HCT116 (cell line): ENCODE results near the gene GRM2. TPM values are rescaled to one million over a fixed set of nuclear protein-coding genes. Genes with fewer than 3 reads are reported as not detected.

Experiments used
- ATAC-seq: fragments of 200-7000 bp; cut with Tn5 transposase; 2 replicates; pipeline ENCODE4 v1.9.1; 2020; ENCODE audit warnings: mild to moderate bottlenecking, moderate library complexity
- BruUV-seq: library from RNA; stranded (reverse); fragments of 400-500 nt; replicated peaks from 2 replicates; lab custom pipeline; 2021; lab: Mats Ljungman, UMichigan
- CTCF ChIA-PET: fragments of 300-600 bp; sonication (Branson Sonifier 250); formaldehyde crosslinking; loops from one replicate; lab custom pipeline; 2021; ENCODE audit warnings: antibody characterized with exemption; lab: Charles Lee
- POLR2A ChIA-PET: fragments of 300-600, 350-600 bp; sonication (Branson Sonifier 250); formaldehyde crosslinking; loops from one replicate; lab custom pipeline; 2021; ENCODE audit warnings: antibody characterized with exemption; lab: Charles Lee
- RAD21 ChIA-PET, 2 experiments: fragments of 300-600 bp; sonication (Branson Sonifier 250); formaldehyde crosslinking; loops; one replicate each; lab custom pipeline; 2023; ENCODE audit warnings: low total read pairs in 2 of 2; ENCODE audit not compliant: uncharacterized antibody in 2 of 2, unreplicated experiment in 2 of 2, low non-redundant PET in 1 of 2; lab: Charles Lee
- DNase-seq: peaks from one replicate; pipeline ENCODE4 v3.0.0-alpha.2; 2010; ENCODE audit warnings: low read depth, low spot score
- H2AFZ ChIP-seq: fragments of 200-600 bp; shearing (Covaris generic), sonication (generic); 2 replicates; pipeline ENCODE4 v1.6.1; 2017; ENCODE audit warnings: low read depth, mixed run types, mixed read lengths, antibody characterized with exemption, low read length; ENCODE audit not compliant: poor library complexity, severe bottlenecking
- H3K27ac ChIP-seq: 2 replicates; pipeline ENCODE4 v1.5.1; 2012; ENCODE audit warnings: low read depth, low read length
- H3K27me3 ChIP-seq: fragments of 200-600 bp; sonication (generic); 2 replicates; pipeline ENCODE4 v1.6.1; 2016; ENCODE audit warnings: mixed run types, low read length, mixed read lengths; ENCODE audit not compliant: insufficient read depth
- H3K36me3 ChIP-seq, 2 experiments: fragments of 200-500 bp in 1 of 2; fragments of 200-600 bp in 1 of 2; sonication (Bioruptor generic) in 1 of 2; sonication (generic) in 1 of 2; 2 replicates each; pipeline versions ENCODE4 v1.5.1 to v1.6.1; 2014 to 2016; ENCODE audit warnings: low read length in 2 of 2, inconsistent platforms in 1 of 2, mixed read lengths in 1 of 2, mixed run types in 1 of 2; ENCODE audit not compliant: insufficient read depth in 2 of 2, control insufficient read depth in 1 of 2
- H3K4me1 ChIP-seq, 2 experiments: fragments of 200-600 bp in 1 of 2; sonication (generic) in 1 of 2; 2 replicates each; pipeline versions ENCODE4 v1.5.1 to v1.6.1; 2012 to 2017; ENCODE audit warnings: low read length in 2 of 2, inconsistent platforms in 1 of 2, mild to moderate bottlenecking in 1 of 2, mixed read lengths in 1 of 2, mixed run types in 1 of 2, moderate library complexity in 1 of 2; ENCODE audit not compliant: insufficient read depth in 2 of 2, control insufficient read depth in 1 of 2
- H3K4me2 ChIP-seq: fragments of 200-600 bp; sonication (generic); 2 replicates; pipeline ENCODE4 v1.6.1; 2017; ENCODE audit warnings: mixed run types, low read length, mixed read lengths
- H3K4me3 ChIP-seq, 2 experiments: fragments of 200-600 bp in 1 of 2; sonication (generic) in 1 of 2; replicated peaks in 1 of 2; 2 replicates each; pipeline ENCODE4 v1.5.1; 2011 to 2016; ENCODE audit warnings: low read length in 2 of 2, control low read depth in 1 of 2, low read depth in 1 of 2, mild to moderate bottlenecking in 1 of 2, mixed read lengths in 1 of 2, mixed run types in 1 of 2
- H3K79me2 ChIP-seq: fragments of 200-600 bp; sonication (generic); 2 replicates; pipeline ENCODE4 v1.6.1; 2017; ENCODE audit warnings: mild to moderate bottlenecking, mixed run types, low read length, moderate library complexity, mixed read lengths; ENCODE audit not compliant: insufficient read depth
- H3K9ac ChIP-seq: fragments of 200-600 bp; sonication (generic); 2 replicates; pipeline ENCODE4 v1.6.1; 2016; ENCODE audit warnings: low read length, mixed read lengths
- H3K9me2 ChIP-seq: fragments of 200-600 bp; sonication (generic), shearing (Covaris generic); 2 replicates; pipeline ENCODE4 v1.6.1; 2017; ENCODE audit warnings: mixed run types, mild to moderate bottlenecking, moderate library complexity; ENCODE audit not compliant: insufficient read depth
- H3K9me3 ChIP-seq, 2 experiments: fragments of 200-500 bp in 1 of 2; fragments of 200-600 bp in 1 of 2; sonication (Bioruptor generic) in 1 of 2; sonication (generic) in 1 of 2; 2 replicates each; pipeline ENCODE4 v1.6.1; 2014 to 2017; ENCODE audit warnings: low read length in 2 of 2, mixed read lengths in 2 of 2, inconsistent platforms in 1 of 2, low read depth in 1 of 2, mild to moderate bottlenecking in 1 of 2, mixed run types in 1 of 2, moderate library complexity in 1 of 2; ENCODE audit not compliant: control insufficient read depth in 1 of 2, insufficient read depth in 1 of 2
- H4K20me1 ChIP-seq: fragments of 200-600 bp; sonication (generic), shearing (Covaris generic); 2 replicates; pipeline ENCODE4 v1.6.1; 2017; ENCODE audit warnings: mixed run types, mild to moderate bottlenecking, moderate library complexity; ENCODE audit not compliant: insufficient read depth
- ATF3 ChIP-seq: IDR thresholded peaks from 2 replicates; pipeline ENCODE4 v1.6.1; 2012
- CBX3 ChIP-seq: IDR thresholded peaks from 2 replicates; pipeline ENCODE4 v1.6.1; 2012; ENCODE audit warnings: low read depth
- EGR1 ChIP-seq: IDR thresholded peaks from 2 replicates; pipeline ENCODE4 v1.6.1; 2012; ENCODE audit warnings: low read depth
- EZH2phosphoT487 ChIP-seq: fragments of 200-600 bp; IDR thresholded peaks from 2 replicates; pipeline ENCODE4 v1.6.1; 2018; ENCODE audit warnings: antibody characterized with exemption, borderline replicate concordance
- FOSL1 ChIP-seq: IDR thresholded peaks from 2 replicates; pipeline ENCODE4 v1.6.1; 2012; ENCODE audit warnings: low read depth
- JUND ChIP-seq: IDR thresholded peaks from 2 replicates; pipeline ENCODE4 v1.6.1; 2012
- MAX ChIP-seq: IDR thresholded peaks from 2 replicates; pipeline ENCODE4 v1.6.1; 2012
- POLR2A ChIP-seq: IDR thresholded peaks from 2 replicates; pipeline ENCODE4 v1.7.0; 2011; ENCODE audit warnings: borderline replicate concordance; ENCODE audit not compliant: insufficient read depth, insufficient read length; ENCODE audit errors: extremely low read depth
- POLR2AphosphoS5 ChIP-seq: IDR thresholded peaks from 2 replicates; pipeline ENCODE4 v1.6.1; 2011; ENCODE audit warnings: mild to moderate bottlenecking, low read depth, low read length, moderate library complexity
- REST ChIP-seq: IDR thresholded peaks from 2 replicates; pipeline ENCODE4 v1.6.1; 2012; ENCODE audit warnings: low read depth
- SIN3A ChIP-seq: IDR thresholded peaks from 2 replicates; pipeline ENCODE4 v1.6.1; 2012; ENCODE audit warnings: low read depth
- SP1 ChIP-seq: IDR thresholded peaks from 2 replicates; pipeline ENCODE4 v1.6.1; 2012; ENCODE audit warnings: low read depth
- TCF7L2 ChIP-seq: IDR thresholded peaks from 2 replicates; pipeline ENCODE4 v1.7.0; 2011; ENCODE audit warnings: borderline replicate concordance, inconsistent platforms; ENCODE audit not compliant: insufficient read depth, insufficient read length; ENCODE audit errors: extremely low read depth
- YY1 ChIP-seq: IDR thresholded peaks from 2 replicates; pipeline ENCODE4 v1.6.1; 2011; ENCODE audit warnings: low read length, low read depth, moderate library complexity, mild to moderate bottlenecking; ENCODE audit not compliant: insufficient replicate concordance; ENCODE audit errors: extremely low read depth
- ZBTB33 ChIP-seq: IDR thresholded peaks from 2 replicates; pipeline ENCODE4 v1.6.1; 2011; ENCODE audit warnings: mild to moderate bottlenecking, low read length, moderate library complexity; ENCODE audit not compliant: insufficient replicate concordance; ENCODE audit errors: extremely low read depth
- ZNF274 ChIP-seq: fragments of 200-500 bp; sonication (Bioruptor generic); IDR thresholded peaks from 2 replicates; pipeline ENCODE4 v1.6.1; 2014; ENCODE audit warnings: mild to moderate bottlenecking, low read depth, low read length, inconsistent platforms
- intact Hi-C: fragments of 100-400 bp; cut with micrococcal nuclease; formaldehyde crosslinking; loops from 2 replicates; pipeline ENCODE4 v1.10.0; 2022
- total RNA-seq: library from RNA; stranded (reverse); gene quantifications from one replicate; pipeline ENCODE4 v1.2.1, GENCODE V29; 2021; ENCODE audit not compliant: unreplicated experiment

The GRM2 gene
- total RNA-seq, 1 experiment from 2014 or later, result 0.32 TPM

GRCh38 chr3:51657234-51657633 is 49.6 kb upstream of the GRM2 start:
- H2AFZ ChIP-seq, result no peak overlapping the region
- intact Hi-C loops, result no loop called here
- no peak for DNase-seq
- H3K4me3 ChIP-seq, result no peak overlapping the region
- H3K79me2 ChIP-seq, result no peaks in the 10 kb centered on the region
- H3K36me3 ChIP-seq, result peaks cover 8 to 29% of the 10 kb centered on the region in 2 experiments; a peak in 3 of 4 replicates
- no peaks in the 10 kb centered on the region for H4K20me1 ChIP-seq
- RAD21 ChIA-PET, result no interaction called here
- BruUV-seq, result no TSS peak
- H3K9me3 ChIP-seq, result no peaks in the 10 kb centered on the region
- H3K9me2 ChIP-seq, result no peaks in the 10 kb centered on the region
- POLR2A ChIA-PET, result no interaction called here
- no peak overlapping the region for H3K27ac ChIP-seq
- no peak for TF ChIP-seq JUND
- TF ChIP-seq REST, result no peak
- no peak for TF ChIP-seq FOSL1
- TF ChIP-seq EZH2phosphoT487, result no peak
- no peaks in the 10 kb centered on the region for H3K27me3 ChIP-seq
- no peak overlapping the region for H3K9ac ChIP-seq
- no peak for ATAC-seq
- no peak overlapping the region for H3K4me2 ChIP-seq
- H3K4me1 ChIP-seq, result no peaks in the 10 kb centered on the region
- CTCF ChIA-PET, result no interaction called here

- Histone ChIP-seq H3K36me3 (peaks cover 11 to 35% of the 10 kb centered on the region in 2 experiments; a peak in 3 of 4 replicates), H4K20me1 (no peaks in the 10 kb centered on the region), H3K4me1 (no peaks in the 10 kb centered on the region), H3K4me3 (no peak overlapping the region), H3K9ac (no peak overlapping the region), H3K9me3 (no peaks in the 10 kb centered on the region), H3K27ac (no peak overlapping the region), H3K4me2 (no peak overlapping the region), H2AFZ (no peak overlapping the region), H3K9me2 (no peaks in the 10 kb centered on the region), H3K27me3 (no peaks in the 10 kb centered on the region), H3K79me2 (no peaks in the 10 kb centered on the region)
- ChIA-PET RAD21 (no interaction called here), CTCF (no interaction called here), POLR2A (interaction anchor here (0.9 kb wide), 1 partner anchor 160 kb away, joined by 3 read pairs; the partner anchor contains the start of gene DCAF1)
- DNase-seq (no peak), ATAC-seq (no peak)
- intact Hi-C loops, result no loop called here
- BruUV-seq, result no TSS peak
- no peak for TF ChIP-seq ATF3
- no peak for TF ChIP-seq POLR2A
- TF ChIP-seq EGR1, result no peak
- no peak for TF ChIP-seq TCF7L2
- TF ChIP-seq ZNF274, result no peak
- no peak for TF ChIP-seq CBX3
- no peak for TF ChIP-seq SIN3A
- TF ChIP-seq YY1, result no peak
- TF ChIP-seq MAX, result no peak
- TF ChIP-seq ZBTB33, result no peak
- TF ChIP-seq SP1, result no peak
- TF ChIP-seq POLR2AphosphoS5, result no peak
Measured at GRCh38 chr3:51659942-51660341, 46.9 kb upstream of the GRM2 start.
